PC-9 (cell line): ENCODE measurements around the gene KIF26B. TPM values are rescaled to one million over a fixed set of nuclear protein-coding genes. Genes with fewer than 3 reads are reported as not detected.

Experiments used
- BruUV-seq: library from RNA; stranded (reverse); fragments of 400-500 nt; replicated peaks from 2 replicates; lab custom pipeline; 2021; lab: Mats Ljungman, UMichigan
- CTCF ChIA-PET: fragments of 300-600 bp; sonication (Branson Sonifier 250); formaldehyde crosslinking; loops from one replicate; lab custom pipeline; 2022; ENCODE audit warnings: antibody characterized with exemption; lab: Charles Lee
- POLR2A ChIA-PET: fragments of 300-600 bp; sonication (Branson Sonifier 250); formaldehyde crosslinking; loops from one replicate; lab custom pipeline; 2022; ENCODE audit warnings: antibody characterized with exemption; ENCODE audit not compliant: unreplicated experiment; lab: Charles Lee
- DNase-seq, 2 experiments: peaks; one replicate each; pipeline versions ENCODE4 v3.0.0 to v3.0.0-alpha.2; 2015 to 2022; ENCODE audit warnings: mixed read lengths in 1 of 2
- H2AFZ ChIP-seq: fragments of 200-600 bp; sonication (generic); 2 replicates; pipeline ENCODE4 v1.8.1; 2017; ENCODE audit warnings: antibody characterized with exemption
- H3F3A ChIP-seq: fragments of 200-600 bp; sonication (generic); 2 replicates; pipeline ENCODE4 v1.8.1; 2017; ENCODE audit warnings: antibody characterized with exemption, mild to moderate bottlenecking, low read depth; ENCODE audit not compliant: insufficient read depth
- H3K27ac ChIP-seq: fragments of 200-600 bp; sonication (generic); 2 replicates; pipeline ENCODE4 v1.6.1; 2016; ENCODE audit warnings: mixed run types
- H3K27me3 ChIP-seq: fragments of 200-600 bp; sonication (generic); 2 replicates; pipeline ENCODE4 v1.6.1; 2016; ENCODE audit warnings: low read depth, mixed run types; ENCODE audit not compliant: insufficient read depth
- H3K36me3 ChIP-seq: fragments of 200-600 bp; sonication (generic); 2 replicates; pipeline ENCODE4 v1.6.1; 2016; ENCODE audit warnings: low read depth, mixed run types
- H3K4me1 ChIP-seq: fragments of 200-600 bp; sonication (generic); replicated peaks from 2 replicates; pipeline ENCODE4 v1.6.1; 2016; ENCODE audit warnings: mixed run types; ENCODE audit not compliant: insufficient read depth
- H3K4me2 ChIP-seq: fragments of 200-600 bp; sonication (generic); 2 replicates; pipeline ENCODE4 v1.6.1; 2017; ENCODE audit warnings: mixed run types
- H3K4me3 ChIP-seq: fragments of 200-600 bp; sonication (generic); 2 replicates; pipeline ENCODE4 v1.6.1; 2016; ENCODE audit warnings: mixed run types
- H3K79me2 ChIP-seq: fragments of 200-600 bp; sonication (generic); 2 replicates; pipeline ENCODE4 v1.6.1; 2017; ENCODE audit warnings: low read depth, mixed run types
- H3K9me2 ChIP-seq: fragments of 200-600 bp; sonication (generic); 2 replicates; pipeline ENCODE4 v1.8.1; 2017; ENCODE audit warnings: mild to moderate bottlenecking; ENCODE audit not compliant: insufficient read depth
- H3K9me3 ChIP-seq: fragments of 200-600 bp; sonication (generic); 2 replicates; pipeline ENCODE4 v1.8.1; 2016; ENCODE audit warnings: low read depth; ENCODE audit not compliant: insufficient read depth
- H4K20me1 ChIP-seq: fragments of 200-600 bp; sonication (generic); 2 replicates; pipeline ENCODE4 v1.8.1; 2017; ENCODE audit not compliant: insufficient read depth
- EZH2 ChIP-seq: fragments of 200-600 bp; sonication (generic); IDR thresholded peaks from 2 replicates; pipeline ENCODE4 v1.8.0; 2017; ENCODE audit warnings: antibody characterized with exemption, low read depth
- intact Hi-C: fragments of 100-400 bp; cut with micrococcal nuclease; formaldehyde crosslinking; loops from one replicate; pipeline ENCODE4 v1.10.0; 2022; ENCODE audit not compliant: unreplicated experiment
- total RNA-seq: library from RNA; stranded (reverse); gene quantifications from 2 replicates; pipeline ENCODE4 v1.2.3, GENCODE V29; 2021
- TF ChIP-seq, protein P1 (sequence below): fragments of 200-600 bp; sonication (generic); conservative IDR thresholded peaks from 2 replicates; pipeline ENCODE4 v1.6.1; 2017; ENCODE audit warnings: mixed run types, antibody characterized with exemption, mild to moderate bottlenecking, moderate library complexity

The KIF26B gene
- total RNA-seq, 1 experiment from 2014 or later, result 0.11 TPM

DNA sequence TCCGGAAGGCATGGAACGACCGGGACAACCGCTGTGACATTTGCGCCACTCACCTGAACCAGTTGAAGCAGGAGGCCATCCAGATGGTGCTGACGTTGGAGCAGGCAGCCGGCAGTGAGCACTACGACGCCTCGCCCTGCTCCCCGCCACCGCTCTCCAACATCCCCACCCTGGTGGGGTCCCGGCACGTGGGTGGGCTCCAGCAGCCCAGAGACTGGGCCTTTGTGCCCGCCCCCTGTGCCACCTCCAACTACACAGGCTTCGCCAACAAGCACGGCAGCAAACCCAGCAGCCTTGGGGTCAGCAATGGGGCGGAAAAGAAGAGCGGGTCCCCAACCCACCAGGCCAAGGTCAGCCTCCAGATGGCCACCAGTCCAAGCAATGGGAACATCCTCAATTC, 212.1 kb downstream of the KIF26B start:
- Histone ChIP-seq H3K4me1 (no peaks in the 10 kb centered on the region), H2AFZ (no peak overlapping the region), H3K4me3 (no peak overlapping the region), H3K27ac (no peak overlapping the region), H3K79me2 (no peaks in the 10 kb centered on the region), H3F3A (no peaks in the 10 kb centered on the region), H3K9me2 (no peaks in the 10 kb centered on the region), H3K36me3 (no peaks in the 10 kb centered on the region), H4K20me1 (no peaks in the 10 kb centered on the region), H3K9me3 (no peaks in the 10 kb centered on the region), H3K4me2 (no peak overlapping the region), H3K27me3 (peaks cover 95% of the 10 kb centered on the region)
- intact Hi-C loops, result no loop called here
- ChIA-PET POLR2A (no interaction called here), CTCF (no interaction called here)
- DNase-seq, result no peak
- no peak for TF ChIP-seq EZH2
- TF ChIP-seq, protein P1, sequence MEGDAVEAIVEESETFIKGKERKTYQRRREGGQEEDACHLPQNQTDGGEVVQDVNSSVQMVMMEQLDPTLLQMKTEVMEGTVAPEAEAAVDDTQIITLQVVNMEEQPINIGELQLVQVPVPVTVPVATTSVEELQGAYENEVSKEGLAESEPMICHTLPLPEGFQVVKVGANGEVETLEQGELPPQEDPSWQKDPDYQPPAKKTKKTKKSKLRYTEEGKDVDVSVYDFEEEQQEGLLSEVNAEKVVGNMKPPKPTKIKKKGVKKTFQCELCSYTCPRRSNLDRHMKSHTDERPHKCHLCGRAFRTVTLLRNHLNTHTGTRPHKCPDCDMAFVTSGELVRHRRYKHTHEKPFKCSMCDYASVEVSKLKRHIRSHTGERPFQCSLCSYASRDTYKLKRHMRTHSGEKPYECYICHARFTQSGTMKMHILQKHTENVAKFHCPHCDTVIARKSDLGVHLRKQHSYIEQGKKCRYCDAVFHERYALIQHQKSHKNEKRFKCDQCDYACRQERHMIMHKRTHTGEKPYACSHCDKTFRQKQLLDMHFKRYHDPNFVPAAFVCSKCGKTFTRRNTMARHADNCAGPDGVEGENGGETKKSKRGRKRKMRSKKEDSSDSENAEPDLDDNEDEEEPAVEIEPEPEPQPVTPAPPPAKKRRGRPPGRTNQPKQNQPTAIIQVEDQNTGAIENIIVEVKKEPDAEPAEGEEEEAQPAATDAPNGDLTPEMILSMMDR, result no peak
- BruUV-seq, result no TSS peak

DNA sequence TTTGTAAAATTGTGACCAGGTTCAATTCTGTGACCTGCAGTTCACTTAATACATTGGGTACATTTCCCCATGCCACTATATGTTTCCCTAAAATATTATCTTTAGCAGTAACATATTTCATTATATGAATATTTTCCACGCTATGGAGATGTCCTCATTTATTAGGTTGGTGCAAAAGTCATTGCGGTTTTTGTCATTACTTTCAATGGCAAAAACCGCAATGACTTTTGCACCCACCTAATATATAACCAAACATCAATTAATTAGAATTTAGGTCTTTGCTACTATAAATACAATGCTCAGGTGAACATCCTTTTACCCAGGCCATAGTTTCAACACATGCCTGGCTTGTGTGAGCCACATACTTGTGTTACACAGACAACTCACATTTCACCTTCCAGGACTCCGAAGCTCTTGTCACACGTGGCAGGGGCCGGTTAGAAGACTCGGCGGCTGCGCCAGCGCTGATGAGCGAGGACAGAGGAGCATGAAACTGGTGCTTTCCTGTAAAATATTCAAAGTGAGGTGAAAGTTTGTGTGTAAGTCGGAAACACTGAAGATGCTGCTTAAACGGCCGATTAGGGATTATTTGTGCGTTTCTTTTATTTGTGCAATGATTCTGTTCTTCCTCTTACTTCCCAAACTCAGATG, 215.5 kb downstream of the KIF26B start:
- H3F3A ChIP-seq, result no peaks in the 10 kb centered on the region
- no peaks in the 10 kb centered on the region for H3K79me2 ChIP-seq
- H3K27me3 ChIP-seq, result peaks cover 96% of the 10 kb centered on the region
- no peaks in the 10 kb centered on the region for H3K4me1 ChIP-seq
- ChIA-PET CTCF (no interaction called here), POLR2A (no interaction called here)
- no peaks in the 10 kb centered on the region for H4K20me1 ChIP-seq
- no peak overlapping the region for H2AFZ ChIP-seq
- no peaks in the 10 kb centered on the region for H3K9me3 ChIP-seq
- BruUV-seq, result no TSS peak
- no peaks in the 10 kb centered on the region for H3K36me3 ChIP-seq
- H3K27ac ChIP-seq, result no peak overlapping the region
- no peak overlapping the region for H3K4me3 ChIP-seq
- no peaks in the 10 kb centered on the region for H3K9me2 ChIP-seq
- no peak for DNase-seq
- H3K4me2 ChIP-seq, result no peak overlapping the region
- intact Hi-C loops, result no loop called here
- no peak for TF ChIP-seq EZH2
- TF ChIP-seq, protein P1, result no peak

DNA sequence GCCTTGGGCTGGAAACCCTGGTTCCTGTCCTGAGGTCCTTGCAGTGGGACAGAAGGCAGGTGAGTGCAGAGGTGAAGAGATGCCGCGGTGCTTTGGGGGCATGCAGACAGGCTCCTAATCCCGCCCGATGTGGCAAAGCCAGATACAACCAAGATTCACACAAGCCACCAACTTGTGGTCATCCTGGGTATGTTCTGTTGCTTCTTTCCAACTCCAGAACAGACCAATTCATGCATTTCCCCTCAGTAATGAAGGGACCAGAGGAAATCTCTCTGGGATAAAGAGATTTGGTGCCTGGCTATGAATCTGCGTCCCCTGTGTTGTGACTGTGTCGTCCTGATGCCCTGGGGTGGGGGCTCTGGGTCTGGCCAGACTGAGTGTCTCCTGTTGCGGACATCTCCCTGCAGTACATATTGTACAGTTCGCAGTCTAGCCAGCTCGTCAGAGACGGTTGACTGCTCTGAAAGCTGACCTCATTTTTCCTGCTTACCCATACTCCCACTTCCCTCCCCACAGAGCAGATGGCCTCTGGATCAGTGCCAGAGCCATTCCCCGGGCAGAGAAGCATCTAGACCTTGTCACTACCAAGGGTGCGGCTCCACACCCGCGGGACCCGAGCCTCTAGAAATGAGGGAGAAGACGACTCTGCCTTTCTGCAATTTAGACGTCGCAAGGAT, 216.3 kb downstream of the KIF26B start:
- Histone ChIP-seq H3K4me3 (no peak overlapping the region), H3K27ac (no peak overlapping the region), H3K9me3 (no peaks in the 10 kb centered on the region), H3K79me2 (no peaks in the 10 kb centered on the region), H3F3A (no peaks in the 10 kb centered on the region), H2AFZ (no peak overlapping the region), H3K4me1 (no peaks in the 10 kb centered on the region), H3K9me2 (no peaks in the 10 kb centered on the region), H3K27me3 (peaks cover 96% of the 10 kb centered on the region), H3K36me3 (no peaks in the 10 kb centered on the region), H4K20me1 (no peaks in the 10 kb centered on the region), H3K4me2 (no peak overlapping the region)
- ChIA-PET CTCF (no interaction called here), POLR2A (no interaction called here)
- no TSS peak for BruUV-seq
- intact Hi-C loops, result no loop called here
- no peak for TF ChIP-seq EZH2
- no peak for DNase-seq
